Subcutaneous abdominal adipose tissue (tissue), 5 donors: ENCODE results near the gene PCDHB1.
A peak's percentile ranks its signal among the peaks of the same experiment; 100 is the strongest.

Source experiments
- H3K27ac ChIP-seq: one replicate; pipeline ENCODE4 v1.7.0; 2013; ENCODE audit warnings: low read depth, mild to moderate bottlenecking, inconsistent platforms, low read length, moderate library complexity
- H3K27me3 ChIP-seq, 5 donors: one replicate each; pipeline ENCODE4 v1.7.0; 2013; ENCODE audit warnings: low read length in 5 of 5, inconsistent platforms in 1 of 5; ENCODE audit not compliant: control insufficient read depth in 5 of 5, insufficient read depth in 4 of 5
- H3K36me3 ChIP-seq, 5 donors: one replicate each; pipeline ENCODE4 v1.7.0; 2013; ENCODE audit warnings: low read length in 5 of 5; ENCODE audit not compliant: control insufficient read depth in 5 of 5, insufficient read depth in 5 of 5
- H3K4me1 ChIP-seq, 5 donors: one replicate each; pipeline ENCODE4 v1.7.0; 2013; ENCODE audit warnings: low read length in 5 of 5, mild to moderate bottlenecking in 3 of 5, moderate library complexity in 1 of 5; ENCODE audit not compliant: control insufficient read depth in 5 of 5, insufficient read depth in 5 of 5
- H3K4me3 ChIP-seq, 5 donors: one replicate each; pipeline ENCODE4 v1.7.0; 2013; ENCODE audit warnings: low read length in 5 of 5, low read depth in 1 of 5
- H3K9ac ChIP-seq, 5 donors: one replicate each; pipeline ENCODE4 v1.7.0; 2013; ENCODE audit warnings: low read length in 5 of 5, mild to moderate bottlenecking in 4 of 5, moderate library complexity in 3 of 5
- H3K9me3 ChIP-seq, 5 donors: one replicate each; pipeline ENCODE4 v1.7.0; 2013; ENCODE audit warnings: low read length in 5 of 5; ENCODE audit not compliant: control insufficient read depth in 5 of 5
- donor health status: healthy.
- donor health status: healthy.
- donor health status: healthy.
- donor health status: healthy.
- donor health status: healthy.

PCDHB1 gene, protein sequence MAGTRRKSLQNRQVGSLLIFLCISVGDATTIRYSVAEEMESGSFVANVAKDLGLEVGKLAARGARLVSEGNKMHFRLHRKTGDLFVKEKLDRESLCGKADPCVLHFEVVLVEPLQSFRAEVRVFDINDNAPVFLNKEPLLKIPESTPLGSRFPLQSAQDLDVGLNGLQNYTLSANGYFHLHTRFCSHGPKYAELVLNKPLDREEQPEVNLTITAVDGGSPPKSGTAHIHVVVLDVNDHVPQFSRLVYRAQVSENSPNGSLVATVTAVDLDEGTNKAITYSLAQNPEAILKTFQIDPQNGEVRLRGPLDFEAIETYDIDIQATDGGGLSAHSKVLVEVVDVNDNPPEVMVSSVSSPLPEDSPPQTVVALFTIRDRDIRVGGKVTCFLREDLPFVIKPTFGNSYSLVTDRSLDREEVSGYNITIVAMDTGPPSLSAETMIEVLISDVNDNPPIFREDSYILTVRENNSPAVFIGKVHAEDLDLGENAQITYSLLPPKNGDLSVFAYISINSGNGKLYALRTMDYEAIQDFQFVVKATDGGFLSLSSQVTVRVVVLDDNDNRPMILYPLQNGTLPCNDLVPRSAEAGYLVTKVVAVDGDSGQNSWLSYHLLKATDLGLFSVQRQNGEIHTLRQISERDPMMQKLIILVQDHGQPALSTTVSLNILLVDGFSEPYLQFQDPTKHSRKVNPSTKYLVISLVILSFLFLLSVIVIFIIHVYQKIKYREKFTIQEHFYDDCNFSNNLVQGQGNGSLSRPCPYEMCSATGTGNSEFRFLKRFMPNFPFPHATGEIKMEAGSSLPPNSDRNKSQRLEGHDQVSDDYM

DNA sequence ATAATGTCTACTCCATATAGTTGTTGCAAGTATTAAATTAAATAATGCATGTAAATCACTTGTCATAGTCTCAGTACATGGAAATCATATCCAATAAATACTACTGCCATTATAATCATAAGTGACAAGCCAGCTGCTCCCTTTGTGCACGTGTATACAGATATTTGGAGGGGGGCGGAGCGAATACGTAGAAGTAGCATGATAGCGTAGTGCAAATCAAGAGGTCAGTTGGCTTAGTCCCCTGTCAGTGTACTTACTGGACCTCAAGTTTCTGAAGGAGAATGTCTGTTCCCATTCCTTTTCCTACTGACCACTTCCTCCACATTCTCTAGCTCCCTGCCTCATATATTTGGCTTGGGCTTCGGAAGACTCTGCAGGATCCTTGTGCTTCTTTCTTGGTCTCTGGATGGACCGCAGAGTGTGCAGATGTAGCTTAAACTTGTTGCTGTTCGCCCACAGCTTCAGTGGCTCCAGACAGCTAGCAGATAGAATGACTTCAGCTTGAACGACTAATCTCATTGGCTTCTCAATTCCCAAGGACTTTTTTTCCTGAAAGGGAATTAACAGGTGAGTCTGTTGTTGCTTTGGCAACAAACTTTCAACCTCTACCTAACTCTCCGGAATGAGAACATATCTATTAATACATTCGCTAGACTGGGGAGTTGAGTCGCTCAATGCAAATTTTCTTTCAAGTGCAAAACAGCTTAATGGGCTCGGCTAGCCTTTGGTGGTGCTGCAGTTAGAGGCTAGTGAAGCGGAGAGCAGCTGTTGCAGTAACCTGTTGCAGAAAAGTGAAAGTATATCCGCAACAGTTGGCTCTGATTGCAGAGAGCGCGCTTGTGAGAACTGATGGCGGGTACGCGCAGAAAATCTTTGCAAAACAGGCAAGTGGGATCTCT lies at the start of gene PCDHB1:
Gene PCDHB1, plus strand, starts transcription at position 753 of the 899 bp plus-strand sequence. Its CDS starts 97 bp downstream, at position 850.
- H3K9ac ChIP-seq: no peak within 1 kb of the TSS
- H3K27me3 ChIP-seq: peaks cover 10 to 30% (median 21%) of the 10 kb centered on the region in 5 donors
- H3K9me3 ChIP-seq: peaks cover 0 to 5% (median 0%) of the 10 kb centered on the region in 5 donors

DNA sequence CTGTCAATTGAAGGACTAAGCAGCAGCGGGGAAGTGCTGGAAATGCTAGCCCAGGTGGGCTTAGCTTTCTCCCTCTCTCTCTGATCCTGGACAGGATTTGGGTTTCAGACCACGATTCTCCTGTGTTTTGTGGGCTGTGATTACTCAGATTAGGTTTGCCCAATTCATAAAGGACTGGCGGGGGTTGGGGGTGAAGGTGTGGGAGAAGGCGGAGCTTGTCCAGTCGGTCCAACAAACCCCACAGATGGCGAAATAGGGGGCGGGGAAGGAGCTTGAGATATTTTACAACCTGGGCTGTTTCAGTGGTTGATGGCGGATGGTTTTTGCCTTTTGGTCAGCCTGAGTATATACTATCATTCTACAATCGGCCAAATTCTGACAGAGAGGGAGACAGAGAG lies 49.7 kb upstream of the PCDHB1 start:
- Histone ChIP-seq H3K27ac (no peak overlapping the region), H3K4me3 (peak overlapping the region in 3 of 5 donors; percentile 41 to 48 (median 45)), H3K27me3 (peaks cover 0 to 14% (median 10%) of the 10 kb centered on the region in 5 donors), H3K9ac (no peak overlapping the region), H3K9me3 (no peaks in the 10 kb centered on the region), H3K36me3 (no peaks in the 10 kb centered on the region), H3K4me1 (peaks cover 0 to 10% (median 7%) of the 10 kb centered on the region in 5 donors)

More for the DNA sequence above, at the start of gene PCDHB1:
- H3K27ac ChIP-seq: no peak within 1 kb of the TSS
- peaks cover 0 to 13% (median 10%) of the 10 kb centered on the region in 5 donors for H3K4me1 ChIP-seq
- H3K36me3 ChIP-seq: no peaks in the 10 kb centered on the region
- peak within 1 kb of the TSS; percentile 62 to 74 (median 70) for H3K4me3 ChIP-seq

DNA sequence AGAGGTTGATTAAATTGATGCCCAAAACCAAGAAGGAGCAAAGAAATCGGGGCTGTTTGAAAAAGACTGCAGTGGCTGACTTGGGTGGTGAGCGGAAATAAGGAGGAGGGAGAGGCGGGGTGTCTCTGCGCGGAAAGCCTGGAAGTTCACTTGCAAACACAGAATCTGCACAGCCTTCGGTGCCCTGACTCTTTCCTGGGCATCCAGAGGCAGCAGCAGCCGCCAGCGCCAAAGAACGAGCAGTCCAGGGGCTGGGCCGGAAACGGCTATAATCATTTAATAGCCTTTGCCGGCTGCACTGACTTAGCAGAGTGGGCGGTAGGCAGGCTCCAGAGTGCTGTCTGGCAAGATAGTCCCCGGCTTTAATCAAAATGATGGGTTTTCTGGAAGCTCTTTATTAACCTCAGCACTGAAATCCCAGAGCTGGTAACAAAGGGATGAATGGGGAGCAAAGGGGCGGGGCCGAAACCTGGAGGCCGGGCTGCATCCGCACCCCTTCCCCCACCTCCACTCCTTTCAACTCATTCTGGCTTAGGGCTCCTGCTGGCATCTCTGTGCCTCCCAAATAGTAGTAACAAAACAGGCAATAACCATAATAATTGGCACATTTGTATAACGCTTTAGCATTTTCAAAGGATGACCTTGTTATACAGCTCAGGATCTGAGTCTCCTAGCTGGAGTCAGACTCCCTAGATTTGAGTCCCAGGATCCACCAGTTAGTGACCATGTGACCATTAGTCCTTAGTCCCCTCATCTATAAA lies 49.1 kb upstream of the PCDHB1 start:
- H3K4me3 ChIP-seq: peak overlapping the region in 4 of 5 donors; percentile 3 to 48 (median 43)
- H3K4me1 ChIP-seq: peaks cover 0 to 10% (median 7%) of the 10 kb centered on the region in 5 donors
- no peaks in the 10 kb centered on the region for H3K9me3 ChIP-seq
- H3K36me3 ChIP-seq: no peaks in the 10 kb centered on the region
- H3K27me3 ChIP-seq: peaks cover 0 to 14% (median 10%) of the 10 kb centered on the region in 5 donors
- no peak overlapping the region for H3K9ac ChIP-seq
- no peak overlapping the region for H3K27ac ChIP-seq

DNA sequence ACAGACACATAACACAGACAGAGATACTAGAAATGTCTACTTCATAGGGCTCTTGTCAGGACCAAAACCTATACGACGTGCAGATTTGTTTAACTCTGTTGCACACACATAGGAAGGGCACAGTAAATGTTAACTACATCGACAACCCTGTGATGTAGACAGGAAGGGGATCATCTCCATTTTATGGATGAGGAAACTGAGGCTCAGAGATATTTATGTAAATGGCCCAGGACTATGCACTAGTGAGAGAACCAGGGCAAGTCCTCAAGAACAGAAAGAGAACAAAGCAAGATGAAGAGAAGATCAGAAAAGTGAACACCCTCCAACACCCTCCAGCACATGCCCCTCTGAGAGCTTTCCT lies 48.6 kb upstream of the PCDHB1 start:
- H3K9me3 ChIP-seq: no peaks in the 10 kb centered on the region
- no peak overlapping the region for H3K4me3 ChIP-seq
- no peak overlapping the region for H3K9ac ChIP-seq
- H3K27me3 ChIP-seq: peaks cover 0 to 14% (median 10%) of the 10 kb centered on the region in 5 donors
- H3K27ac ChIP-seq: no peak overlapping the region
- peaks cover 0 to 10% (median 7%) of the 10 kb centered on the region in 5 donors for H3K4me1 ChIP-seq
- H3K36me3 ChIP-seq: no peaks in the 10 kb centered on the region

DNA sequence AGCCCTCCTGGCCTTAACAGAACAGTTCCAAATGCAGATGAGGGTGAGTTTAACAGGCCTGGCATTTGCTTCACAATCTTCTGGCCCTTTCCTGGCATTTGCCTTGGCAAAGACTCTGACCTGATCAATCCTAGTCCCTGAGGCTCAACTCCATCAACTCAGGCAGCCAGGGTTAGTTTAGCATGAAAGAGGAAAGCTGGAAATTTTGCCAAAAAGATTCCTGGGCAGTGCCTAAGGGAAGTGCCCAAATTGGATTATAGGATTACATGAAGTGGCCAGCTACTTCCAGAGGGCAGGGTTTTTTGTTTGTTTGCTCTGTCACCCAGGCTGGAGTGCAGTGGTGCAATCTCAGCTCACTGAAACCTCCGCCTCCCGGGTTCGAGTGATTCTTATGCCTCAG lies 48.1 kb upstream of the PCDHB1 start:
- Histone ChIP-seq H3K27ac (no peak overlapping the region), H3K9ac (no peak overlapping the region)

DNA sequence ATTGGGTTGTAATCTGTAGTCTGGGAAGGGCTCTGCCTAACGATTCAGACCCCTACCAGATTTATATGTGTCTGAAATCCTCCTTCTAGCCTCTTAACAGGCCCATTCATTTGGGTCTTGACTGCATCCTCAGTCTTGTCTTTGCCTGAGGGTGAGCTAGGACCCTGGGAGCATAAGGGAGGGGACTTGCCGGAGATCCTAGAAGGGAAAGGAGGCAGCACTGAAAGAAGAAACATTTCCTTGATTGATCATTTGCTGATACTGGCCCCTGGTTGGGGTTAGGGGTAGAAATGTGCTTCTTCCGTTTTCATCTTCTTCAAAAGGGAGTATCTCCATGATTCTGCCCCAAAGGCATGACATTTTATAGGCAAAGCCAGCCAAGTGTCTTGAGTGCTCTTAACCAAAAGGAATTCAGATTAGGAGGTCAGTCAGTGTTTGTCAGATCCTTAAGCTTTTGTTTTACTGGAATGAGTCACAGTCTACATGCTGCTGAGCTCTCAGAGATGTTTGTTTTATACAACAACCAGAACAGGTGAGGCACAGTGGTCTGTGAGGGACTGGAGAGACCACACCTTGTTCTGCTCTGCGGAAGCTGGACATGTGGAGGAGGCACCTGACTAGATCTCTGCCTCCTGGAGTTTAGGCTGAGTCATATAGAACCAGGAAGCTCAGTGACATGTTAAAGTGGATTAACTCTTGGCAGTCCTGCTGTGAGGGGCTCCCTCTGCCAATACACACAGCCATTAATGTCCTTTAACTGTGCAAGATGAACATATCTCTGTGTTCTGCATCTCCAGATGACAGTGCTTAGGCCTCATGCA lies 47.2 kb upstream of the PCDHB1 start:
- Histone ChIP-seq H3K27ac (no peak overlapping the region), H3K27me3 (peaks cover 0 to 14% (median 10%) of the 10 kb centered on the region in 5 donors)

More for the DNA sequence above, 48.1 kb upstream of the PCDHB1 start:
- Histone ChIP-seq H3K4me1 (peaks cover 0 to 10% (median 7%) of the 10 kb centered on the region in 5 donors), H3K9me3 (no peaks in the 10 kb centered on the region), H3K36me3 (no peaks in the 10 kb centered on the region), H3K4me3 (no peak overlapping the region), H3K27me3 (peaks cover 0 to 14% (median 10%) of the 10 kb centered on the region in 5 donors)

DNA sequence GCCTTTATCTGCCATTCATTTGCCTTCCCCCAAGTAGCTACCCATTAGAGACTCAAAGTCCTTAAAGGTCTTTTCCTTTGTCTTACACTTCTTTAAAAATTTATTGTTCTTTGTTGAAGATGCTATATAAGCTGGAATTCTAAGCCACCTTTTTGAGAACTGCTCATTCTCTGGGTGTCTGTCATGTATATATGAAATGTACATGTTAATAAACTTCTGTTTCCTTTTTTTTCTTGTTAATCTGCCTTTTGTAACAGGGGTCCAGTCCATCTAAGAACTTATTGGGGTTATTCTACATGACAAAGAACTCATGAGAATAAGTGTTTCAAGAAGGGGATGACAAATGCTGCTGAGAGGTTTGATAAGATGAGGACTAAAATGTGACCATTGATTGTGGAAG lies 43.4 kb upstream of the PCDHB1 start:
- H3K9ac ChIP-seq: no peak overlapping the region
- H3K27me3 ChIP-seq: no peaks in the 10 kb centered on the region
- no peaks in the 10 kb centered on the region for H3K4me1 ChIP-seq
- H3K36me3 ChIP-seq: no peaks in the 10 kb centered on the region
- H3K9me3 ChIP-seq: no peaks in the 10 kb centered on the region
- no peak overlapping the region for H3K27ac ChIP-seq
- H3K4me3 ChIP-seq: no peak overlapping the region

More for the DNA sequence above, 47.2 kb upstream of the PCDHB1 start:
- no peak overlapping the region for H3K4me3 ChIP-seq
- no peak overlapping the region for H3K9ac ChIP-seq
- no peaks in the 10 kb centered on the region for H3K9me3 ChIP-seq
- no peaks in the 10 kb centered on the region for H3K36me3 ChIP-seq
- peaks cover 0 to 10% (median 7%) of the 10 kb centered on the region in 5 donors for H3K4me1 ChIP-seq

DNA sequence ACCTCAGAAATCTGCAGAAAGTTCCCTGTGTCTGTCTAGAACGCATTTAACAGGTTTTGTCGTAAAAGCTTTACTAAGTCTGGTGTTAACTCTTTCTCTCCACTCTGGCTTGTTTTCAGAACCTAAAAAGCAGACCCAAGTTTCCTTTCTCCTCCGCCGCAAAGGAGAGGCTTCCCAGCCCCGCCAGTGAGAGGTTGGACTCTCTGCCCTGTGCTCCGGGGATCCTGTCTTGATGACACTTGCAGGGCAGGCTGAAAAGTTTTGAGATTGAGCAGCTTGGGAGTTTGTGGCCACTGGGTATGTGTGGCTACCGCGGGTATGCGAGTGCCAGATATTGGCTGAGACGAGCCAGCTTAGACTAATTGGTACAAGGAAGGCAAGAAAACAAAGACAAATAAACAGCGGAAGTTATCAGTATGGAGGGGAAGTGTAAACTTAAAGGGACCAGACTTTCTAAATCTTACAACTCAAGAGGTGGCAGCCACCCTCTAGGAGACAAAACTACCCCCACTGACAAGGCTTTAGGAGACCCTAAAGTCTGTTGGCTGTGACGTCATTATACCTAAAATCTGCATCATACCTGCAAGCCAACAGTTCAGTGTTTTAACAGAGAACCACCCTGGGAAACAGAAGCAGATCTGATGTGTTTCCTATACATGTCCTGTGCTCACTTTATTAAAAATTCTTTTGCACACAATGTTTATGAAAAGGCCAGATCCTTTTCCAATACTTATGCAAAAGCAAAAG lies 41.0 kb upstream of the PCDHB1 start:
- H3K27me3 ChIP-seq: no peaks in the 10 kb centered on the region
- H3K36me3 ChIP-seq: no peaks in the 10 kb centered on the region
- H3K27ac ChIP-seq: no peak overlapping the region
- peaks cover 0 to 3% (median 0%) of the 10 kb centered on the region in 5 donors for H3K4me1 ChIP-seq
- H3K9ac ChIP-seq: no peak overlapping the region
- no peaks in the 10 kb centered on the region for H3K9me3 ChIP-seq
- H3K4me3 ChIP-seq: no peak overlapping the region
